HEK293T (cell line): Measurements from ENCODE around the gene GULP1.

Source experiments
- FOXA1 ChIP-seq: fragments of 450-650 bp; IDR thresholded peaks from 2 replicates; pipeline ENCODE4 v1.6.1; 2016; ENCODE audit warnings: mild to moderate bottlenecking
- FOXK2 ChIP-seq: fragments of 450-650 bp; IDR thresholded peaks from 2 replicates; pipeline ENCODE4 v1.6.1; 2016; ENCODE audit warnings: mild to moderate bottlenecking
- PKNOX1 ChIP-seq: fragments of 450-650 bp; IDR thresholded peaks from 2 replicates; pipeline ENCODE4 v1.6.1; 2016
- SP1 ChIP-seq: fragments of 450-650 bp; IDR thresholded peaks from 2 replicates; pipeline ENCODE4 v1.6.1; 2017
- SUZ12 ChIP-seq: fragments of 450-650 bp; IDR thresholded peaks from 2 replicates; pipeline ENCODE4 v1.6.1; 2016; ENCODE audit warnings: mild to moderate bottlenecking

DNA sequence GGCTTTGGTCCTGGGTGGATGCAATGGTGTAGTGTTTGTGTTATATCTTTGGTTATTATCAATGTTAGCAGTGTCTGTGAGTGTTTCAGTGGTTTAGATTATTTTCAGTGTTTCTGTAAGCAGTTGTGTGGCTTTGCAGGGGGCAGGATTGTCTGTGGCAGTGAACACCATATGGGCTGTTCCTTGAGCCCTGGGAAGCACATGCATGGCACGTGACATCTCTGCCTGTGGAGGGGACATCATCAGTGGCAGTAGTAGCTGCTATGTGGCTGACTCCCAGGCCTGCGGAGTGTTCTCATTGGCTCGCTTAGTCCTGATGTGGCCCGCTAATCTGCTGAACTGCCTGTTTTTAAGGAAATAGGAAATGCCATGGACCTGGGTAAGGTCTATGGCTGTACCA, 327.5 kb downstream of the GULP1 start:
- TF ChIP-seq SP1 (no peak), PKNOX1 (no peak), FOXA1 (no peak), FOXK2 (no peak), SUZ12 (no peak)
